ENCODE data around the gene SLITRK6.

- TF ChIP-seq GATA2 (IDR thresholded peaks at IDR 0.05; ENCODE audit: insufficient read depth, insufficient read length, low read depth, low read length) (no peak), CTCF (IDR thresholded peaks at IDR 0.05; ENCODE audit: extremely low read depth in 1 of 2, insufficient read depth in 1 of 2, low read depth in 1 of 2, low read length in 2 of 2) (no peak), MYC (IDR thresholded peaks at IDR 0.05; ENCODE audit: low read depth, low read length) (no peak), EZH2 (IDR thresholded peaks at IDR 0.05; ENCODE audit: borderline replicate concordance, low read depth, low read length, severe bottlenecking) (no peak)
These were observed 663 bp downstream of the SLITRK6 start for GRCh38 chr13:85798556-85798955.
